GM04503 (cell line): ENCODE data around the gene RRP36.

Source experiments
- DNase-seq: peaks from one replicate; pipeline ENCODE4 v3.0.0-alpha.2; 2012; ENCODE audit warnings: low read depth

RRP36 gene

GRCh38 chr6:43070028-43070632, 48.7 kb downstream of the RRP36 start:
- DNase-seq: no peak

- no peak for DNase-seq
These were observed 53.6 kb downstream of the RRP36 start for GRCh38 chr6:43074847-43075669.

GRCh38 chr6:43075670-43076463, 54.4 kb downstream of the RRP36 start, which contains the start of gene PTK7:
Gene PTK7 (plus strand): TSS chr6:43076314. CDS start chr6:43076489, 175 bp downstream.
- no peak for DNase-seq

GRCh38 chr6:43076464-43077332, 55.3 kb downstream of the RRP36 start:
- no peak for DNase-seq

GRCh38 chr6:43077333-43077809, 55.9 kb downstream of the RRP36 start:
- no peak for DNase-seq

- DNase-seq: peak; percentile 77
These were observed 56.6 kb downstream of the RRP36 start for GRCh38 chr6:43077981-43078511.

GRCh38 chr6:43078691-43079090, 57.3 kb downstream of the RRP36 start:
- peak; percentile 85 for DNase-seq
